Esophagus muscularis mucosa (tissue), 3 donors: ENCODE results near the gene COPZ1.

Experiments
- CTCF ChIP-seq, 3 experiments: fragments of 200-600 bp in 2 of 3; fragments of 450-650 bp in 1 of 3; sonication (generic) in 2 of 3; IDR thresholded peaks; one replicate each; pipeline ENCODE4 v1.5.1; 2017 to 2019; ENCODE audit warnings: antibody characterized with exemption in 3 of 3, mild to moderate bottlenecking in 2 of 3, moderate library complexity in 1 of 3
- POLR2A ChIP-seq: fragments of 450-650 bp; IDR thresholded peaks from one replicate; pipeline ENCODE4 v1.6.1; 2017; ENCODE audit warnings: antibody characterized with exemption, moderate library complexity, mild to moderate bottlenecking, low read depth

- TF ChIP-seq CTCF (IDR thresholded peaks at IDR 0.05) (no peak), POLR2A (no peak)
Measured at GRCh38 chr12:54358945-54359761, 34.2 kb downstream of the COPZ1 start.
